Omental fat pad (tissue), 4 donors: ENCODE measurements around the gene EWSR1. TPM values are rescaled to one million over a fixed set of nuclear protein-coding genes. Genes with fewer than 3 reads are reported as not detected.

Experiments
- ATAC-seq: fragments of 150-250 bp; one replicate; pipeline ENCODE4 v1.9.1; 2016; ENCODE audit warnings: mild to moderate bottlenecking, moderate library complexity; ENCODE audit not compliant: low FRiP score
- DNase-seq: peaks from one replicate; pipeline ENCODE4 v3.0.0-alpha.2; 2019; ENCODE audit warnings: low spot score
- CTCF ChIP-seq, 3 donors: fragments of 450-650 bp; IDR thresholded peaks; one replicate each; pipeline ENCODE4 v1.5.1; 2016 to 2017; ENCODE audit warnings: antibody characterized with exemption in 3 of 3, mild to moderate bottlenecking in 3 of 3, moderate library complexity in 2 of 3
- total RNA-seq, 4 donors: library from RNA; depleted of rRNA; stranded (reverse); fragments of >200 nt; gene quantifications; one replicate each; pipeline ENCODE4 v1.1.0, GENCODE V29; 2016

The EWSR1 gene
- total RNA-seq, 4 donors from 2014 or later: 190 to 274 (median 202) TPM

GRCh38 chr22:29329581-29329980 is 61.5 kb downstream of the EWSR1 start:
- TF ChIP-seq CTCF (IDR thresholded peaks at IDR 0.05): no peak
- DNase-seq: no peak
- no peak for ATAC-seq

GRCh38 chr22:29330291-29330690 is 62.2 kb downstream of the EWSR1 start:
- DNase-seq (no peak), ATAC-seq (no peak)
- no peak for TF ChIP-seq CTCF (IDR thresholded peaks at IDR 0.05)

GRCh38 chr22:29330753-29331152 is 62.7 kb downstream of the EWSR1 start:
- ATAC-seq (peak; percentile 29), DNase-seq (no peak)
- TF ChIP-seq CTCF (IDR thresholded peaks at IDR 0.05): no peak

GRCh38 chr22:29331213-29331612 is 63.1 kb downstream of the EWSR1 start:
- DNase-seq: no peak
- TF ChIP-seq CTCF (IDR thresholded peaks at IDR 0.05): no peak
- no peak for ATAC-seq

- TF ChIP-seq CTCF (IDR thresholded peaks at IDR 0.05): no peak
- DNase-seq (no peak), ATAC-seq (no peak)
These were observed 63.7 kb downstream of the EWSR1 start for GRCh38 chr22:29331658-29332300.

- no peak for TF ChIP-seq CTCF (IDR thresholded peaks at IDR 0.05)
- ATAC-seq (no peak), DNase-seq (no peak)
These were observed 64.9 kb downstream of the EWSR1 start for GRCh38 chr22:29332886-29333496.

- DNase-seq (no peak), ATAC-seq (no peak)
- no peak for TF ChIP-seq CTCF (IDR thresholded peaks at IDR 0.05)
These were observed 66.1 kb downstream of the EWSR1 start for GRCh38 chr22:29334148-29334547.
